ENCODE results near the gene SLC20A1.

DNA sequence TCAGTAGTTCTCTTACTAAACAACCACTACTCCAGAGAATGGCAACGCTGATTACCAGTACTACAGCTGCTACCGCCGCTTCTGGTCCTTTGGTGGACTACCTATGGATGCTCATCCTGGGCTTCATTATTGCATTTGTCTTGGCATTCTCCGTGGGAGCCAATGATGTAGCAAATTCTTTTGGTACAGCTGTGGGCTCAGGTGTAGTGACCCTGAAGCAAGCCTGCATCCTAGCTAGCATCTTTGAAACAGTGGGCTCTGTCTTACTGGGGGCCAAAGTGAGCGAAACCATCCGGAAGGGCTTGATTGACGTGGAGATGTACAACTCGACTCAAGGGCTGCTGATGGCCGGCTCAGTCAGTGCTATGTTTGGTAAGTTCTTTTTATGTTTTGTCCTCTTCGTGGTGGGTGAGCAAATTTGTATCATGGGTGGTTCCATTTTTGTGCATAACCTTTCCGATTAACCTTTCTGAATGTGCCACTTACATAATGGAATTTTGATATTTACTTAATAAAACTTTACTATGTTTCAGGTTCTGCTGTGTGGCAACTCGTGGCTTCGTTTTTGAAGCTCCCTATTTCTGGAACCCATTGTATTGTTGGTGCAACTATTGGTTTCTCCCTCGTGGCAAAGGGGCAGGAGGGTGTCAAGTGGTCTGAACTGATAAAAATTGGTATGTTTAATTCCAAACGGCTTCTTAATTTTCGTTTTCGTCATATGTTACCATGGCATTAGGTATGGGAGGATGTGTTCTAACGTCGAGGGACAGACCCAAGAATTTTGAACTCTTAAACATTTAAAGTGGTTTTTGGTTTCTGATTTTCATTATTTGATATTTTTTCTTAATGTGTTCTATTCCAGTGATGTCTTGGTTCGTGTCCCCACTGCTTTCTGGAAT is 1.3 kb downstream of the SLC20A1 start:
- no peak for TF ChIP-seq POLR2A (IDR thresholded peaks at IDR 0.05)
- TF ChIP-seq, protein P1, sequence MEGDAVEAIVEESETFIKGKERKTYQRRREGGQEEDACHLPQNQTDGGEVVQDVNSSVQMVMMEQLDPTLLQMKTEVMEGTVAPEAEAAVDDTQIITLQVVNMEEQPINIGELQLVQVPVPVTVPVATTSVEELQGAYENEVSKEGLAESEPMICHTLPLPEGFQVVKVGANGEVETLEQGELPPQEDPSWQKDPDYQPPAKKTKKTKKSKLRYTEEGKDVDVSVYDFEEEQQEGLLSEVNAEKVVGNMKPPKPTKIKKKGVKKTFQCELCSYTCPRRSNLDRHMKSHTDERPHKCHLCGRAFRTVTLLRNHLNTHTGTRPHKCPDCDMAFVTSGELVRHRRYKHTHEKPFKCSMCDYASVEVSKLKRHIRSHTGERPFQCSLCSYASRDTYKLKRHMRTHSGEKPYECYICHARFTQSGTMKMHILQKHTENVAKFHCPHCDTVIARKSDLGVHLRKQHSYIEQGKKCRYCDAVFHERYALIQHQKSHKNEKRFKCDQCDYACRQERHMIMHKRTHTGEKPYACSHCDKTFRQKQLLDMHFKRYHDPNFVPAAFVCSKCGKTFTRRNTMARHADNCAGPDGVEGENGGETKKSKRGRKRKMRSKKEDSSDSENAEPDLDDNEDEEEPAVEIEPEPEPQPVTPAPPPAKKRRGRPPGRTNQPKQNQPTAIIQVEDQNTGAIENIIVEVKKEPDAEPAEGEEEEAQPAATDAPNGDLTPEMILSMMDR (IDR thresholded peaks at IDR 0.05 in 4 of 5, conservative IDR thresholded peaks at IDR 0.05 in 1 of 5), result no peak

Data from gastrocnemius medialis (tissue), 4 donors.